DND-41 (cell line): ENCODE data around the gene TP53BP1.

ENCODE experiments used
- ATAC-seq: fragments of 200-7000 bp; cut with Tn5 transposase; 3 replicates; pipeline ENCODE4 v1.9.1; 2021; ENCODE audit warnings: low read depth; ENCODE audit not compliant: insufficient read depth
- DNase-seq: peaks from one replicate; pipeline ENCODE4 v3.0.0-alpha.2; 2020
- H2AFZ ChIP-seq: 2 replicates; pipeline ENCODE4 v1.6.0; 2012; ENCODE audit warnings: low read depth, low read length
- H3K27ac ChIP-seq: 2 replicates; pipeline ENCODE4 v1.5.1; 2012; ENCODE audit warnings: low read length, inconsistent platforms
- H3K27me3 ChIP-seq: fragments of 200-600 bp; sonication (generic); 2 replicates; pipeline ENCODE4 v1.6.0; 2012; ENCODE audit warnings: low read length, mild to moderate bottlenecking, inconsistent platforms; ENCODE audit not compliant: insufficient read depth, poor library complexity
- H3K36me3 ChIP-seq: 2 replicates; pipeline ENCODE4 v1.5.1; 2012; ENCODE audit warnings: low read length, inconsistent platforms; ENCODE audit not compliant: insufficient read depth
- H3K4me1 ChIP-seq: 2 replicates; pipeline ENCODE4 v1.5.1; 2012; ENCODE audit warnings: mild to moderate bottlenecking, low read length; ENCODE audit not compliant: insufficient read depth
- H3K4me2 ChIP-seq: 2 replicates; pipeline ENCODE4 v1.6.0; 2012; ENCODE audit warnings: mild to moderate bottlenecking, moderate library complexity, low read length, inconsistent platforms; ENCODE audit not compliant: insufficient read depth
- H3K4me3 ChIP-seq, 2 experiments: fragments of 200-600 bp in 1 of 2; shearing (Covaris generic) in 1 of 2; 2 replicates each; pipeline ENCODE4 v1.5.1; 2012 to 2016; ENCODE audit warnings: inconsistent platforms in 2 of 2, low read length in 2 of 2, mild to moderate bottlenecking in 2 of 2, low read depth in 1 of 2, moderate library complexity in 1 of 2
- H3K79me2 ChIP-seq: 2 replicates; pipeline ENCODE4 v1.6.0; 2012; ENCODE audit warnings: low read length, inconsistent platforms; ENCODE audit not compliant: insufficient read depth
- H3K9ac ChIP-seq: 2 replicates; pipeline ENCODE4 v1.6.0; 2012; ENCODE audit warnings: low read depth, mild to moderate bottlenecking, inconsistent platforms, low read length, moderate library complexity
- H3K9me3 ChIP-seq: 2 replicates; pipeline ENCODE4 v1.5.1; 2012; ENCODE audit warnings: low read length, moderate library complexity, mild to moderate bottlenecking, inconsistent platforms; ENCODE audit not compliant: insufficient read depth, severe bottlenecking
- H4K20me1 ChIP-seq: 2 replicates; pipeline ENCODE4 v1.6.0; 2012; ENCODE audit warnings: low read length; ENCODE audit not compliant: insufficient read depth
- CTCF ChIP-seq: IDR thresholded peaks from 2 replicates; pipeline ENCODE4 v1.5.1; 2012; ENCODE audit warnings: borderline replicate concordance, low read length, moderate library complexity, mild to moderate bottlenecking; ENCODE audit not compliant: poor library complexity, severe bottlenecking; ENCODE audit errors: extremely low read depth
- EZH2 ChIP-seq: IDR thresholded peaks from 3 replicates; pipeline ENCODE4 v1.6.1; 2012; ENCODE audit warnings: borderline replicate concordance, low read depth, mild to moderate bottlenecking, moderate library complexity, low read length, inconsistent platforms; ENCODE audit not compliant: severe bottlenecking

Gene TP53BP1

GRCh38 chr15:43463507-43463906, 29.4 kb downstream of the TP53BP1 start:
- Histone ChIP-seq H3K9me3 (no peaks in the 10 kb centered on the region), H3K4me1 (no peaks in the 10 kb centered on the region), H3K27me3 (no peaks in the 10 kb centered on the region), H4K20me1 (no peaks in the 10 kb centered on the region), H3K4me3 (no peak overlapping the region), H3K9ac (no peak overlapping the region), H2AFZ (no peak overlapping the region), H3K4me2 (no peak overlapping the region), H3K36me3 (peaks cover 65% of the 10 kb centered on the region), H3K27ac (no peak overlapping the region), H3K79me2 (no peaks in the 10 kb centered on the region)
- TF ChIP-seq EZH2 = no peak
- TF ChIP-seq CTCF = no peak
- no peak for DNase-seq
- no peak for ATAC-seq

GRCh38 chr15:43449981-43450380, 43.0 kb downstream of the TP53BP1 start:
- DNase-seq (no peak), ATAC-seq (no peak)
- Histone ChIP-seq H2AFZ (no peak overlapping the region), H3K4me2 (no peak overlapping the region), H3K27me3 (no peaks in the 10 kb centered on the region), H3K4me1 (no peaks in the 10 kb centered on the region), H3K27ac (no peak overlapping the region), H4K20me1 (no peaks in the 10 kb centered on the region), H3K9me3 (no peaks in the 10 kb centered on the region), H3K9ac (no peak overlapping the region), H3K36me3 (peaks cover 30% of the 10 kb centered on the region), H3K4me3 (no peak overlapping the region), H3K79me2 (0 out of 2 replicates have a peak, but pooled peaks cover 4% of the 10 kb centered on the region)
- no peak for TF ChIP-seq CTCF
- TF ChIP-seq EZH2 = no peak

DNA sequence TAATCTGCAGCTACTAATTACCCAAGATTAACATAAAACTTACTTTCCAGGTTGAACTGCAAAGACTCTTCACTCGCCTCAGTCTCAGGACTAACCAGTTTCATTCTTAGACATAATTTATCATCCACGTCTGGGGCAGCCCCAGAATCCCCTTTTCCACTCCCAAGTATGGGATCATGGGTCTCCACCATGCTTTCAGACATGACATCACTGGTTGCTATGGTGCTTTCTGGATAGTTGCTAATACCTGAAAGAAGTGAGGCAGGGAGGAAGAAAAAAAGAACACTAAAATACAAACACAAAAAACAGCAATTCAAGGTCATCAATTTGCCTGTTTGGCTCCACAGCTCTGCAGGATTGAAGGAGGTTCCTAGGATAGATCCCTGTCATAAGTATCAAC, 46.6 kb downstream of the TP53BP1 start:
- ATAC-seq = no peak
- TF ChIP-seq EZH2 (no peak), CTCF (no peak)

DNA sequence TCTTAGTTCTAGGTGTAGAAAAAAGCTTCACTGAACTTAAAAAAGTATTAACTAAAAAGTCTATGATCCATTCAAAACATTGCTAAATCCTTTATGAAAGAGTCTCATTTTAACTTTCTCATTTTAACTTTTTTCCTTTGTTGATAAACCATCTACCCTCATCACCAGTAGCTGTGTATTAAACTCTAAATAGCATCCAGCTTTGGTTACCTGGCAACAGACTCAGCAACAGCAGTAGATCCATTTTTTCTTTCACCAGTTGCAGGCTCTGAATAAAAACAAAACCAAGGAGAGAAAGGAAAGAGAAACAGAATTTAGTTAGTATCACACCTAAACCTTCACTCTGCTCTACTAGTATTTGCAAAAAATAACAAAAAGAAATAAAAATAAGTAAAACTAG, 51.6 kb downstream of the TP53BP1 start:
- ATAC-seq (no peak), DNase-seq (no peak)
- H3K36me3 ChIP-seq = peaks cover 44% of the 10 kb centered on the region
- no peaks in the 10 kb centered on the region for H4K20me1 ChIP-seq
- no peaks in the 10 kb centered on the region for H3K9me3 ChIP-seq
- no peaks in the 10 kb centered on the region for H3K27me3 ChIP-seq
- no peak overlapping the region for H3K4me3 ChIP-seq
- peaks cover 3% of the 10 kb centered on the region; the same call in 1 of the 2 replicates for H3K4me1 ChIP-seq
- no peak overlapping the region for H3K9ac ChIP-seq
- H3K27ac ChIP-seq = peak overlapping the region; percentile 53; the same call in 1 of the 2 replicates
- H3K79me2 ChIP-seq = no peaks in the 10 kb centered on the region
- H2AFZ ChIP-seq = no peak overlapping the region
- TF ChIP-seq CTCF (no peak), EZH2 (no peak)
- H3K4me2 ChIP-seq = no peak overlapping the region

More for the DNA sequence above, 46.6 kb downstream of the TP53BP1 start:
- Histone ChIP-seq H4K20me1 (no peaks in the 10 kb centered on the region), H3K4me3 (no peak overlapping the region), H3K4me1 (no peaks in the 10 kb centered on the region; the same call in 1 of the 2 replicates), H3K79me2 (0 out of 2 replicates have a peak, but pooled peaks cover 4% of the 10 kb centered on the region), H3K9ac (no peak overlapping the region), H3K4me2 (no peak overlapping the region), H3K27ac (no peak overlapping the region), H2AFZ (no peak overlapping the region), H3K36me3 (peaks cover 31% of the 10 kb centered on the region), H3K27me3 (no peaks in the 10 kb centered on the region), H3K9me3 (no peaks in the 10 kb centered on the region)
- no peak for DNase-seq
